GM19239 (cell line): ENCODE measurements around the gene RBM10.

Source experiments
- DNase-seq: peaks from one replicate; pipeline ENCODE4 v3.0.0; 2011; ENCODE audit warnings: low spot score; ENCODE audit not compliant: insufficient read length
- FAIRE-seq: peaks from 2 replicates; lab custom pipeline; 2011; peaks lifted over from hg19 to GRCh38; lab: Jason Lieb, UNC

RBM10 gene

GRCh38 chrX:47191806-47192401 is 46.9 kb downstream of the RBM10 start:
- peak; percentile 44 for FAIRE-seq

GRCh38 chrX:47193475-47194193 is 48.6 kb downstream of the RBM10 start, which contains the start of gene UBA1:
Gene UBA1 (plus strand): TSS chrX:47193829. CDS start chrX:47198803, 4,974 bp downstream.
- FAIRE-seq (peak; percentile 100), DNase-seq (peak; percentile 54)

More at GRCh38 chrX:47191806-47192401, 46.9 kb downstream of the RBM10 start:
- no peak for DNase-seq

DNA sequence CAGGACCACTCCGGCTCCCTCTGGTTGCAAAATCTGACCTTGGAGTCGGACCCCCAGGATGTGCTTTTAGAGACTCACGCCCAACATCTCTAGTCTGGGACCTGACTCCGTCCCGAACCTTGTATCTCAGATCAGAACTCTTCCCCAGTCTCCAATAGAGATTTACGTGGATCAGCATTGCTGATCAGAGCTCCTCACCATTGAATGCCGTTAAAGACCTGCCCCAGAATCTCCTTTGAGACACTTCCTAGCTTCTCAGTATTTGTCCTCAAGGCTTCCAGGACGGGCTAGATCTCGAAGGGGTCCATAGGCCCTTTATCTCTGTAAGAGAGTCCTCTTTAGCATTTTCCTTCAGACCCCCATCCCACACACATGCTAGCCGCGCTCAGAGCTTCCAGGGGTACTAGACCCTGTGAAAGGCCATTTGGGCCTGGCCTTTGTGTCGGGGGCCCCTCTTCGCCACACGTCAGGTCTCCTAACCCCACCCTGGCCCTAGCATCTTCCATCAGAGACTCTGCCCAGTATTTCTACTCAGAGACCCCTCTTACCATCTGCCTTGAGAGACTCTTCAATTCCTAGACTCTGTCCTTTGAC is 49.3 kb downstream of the RBM10 start:
- peak; percentile 66 for FAIRE-seq
- no peak for DNase-seq

DNA sequence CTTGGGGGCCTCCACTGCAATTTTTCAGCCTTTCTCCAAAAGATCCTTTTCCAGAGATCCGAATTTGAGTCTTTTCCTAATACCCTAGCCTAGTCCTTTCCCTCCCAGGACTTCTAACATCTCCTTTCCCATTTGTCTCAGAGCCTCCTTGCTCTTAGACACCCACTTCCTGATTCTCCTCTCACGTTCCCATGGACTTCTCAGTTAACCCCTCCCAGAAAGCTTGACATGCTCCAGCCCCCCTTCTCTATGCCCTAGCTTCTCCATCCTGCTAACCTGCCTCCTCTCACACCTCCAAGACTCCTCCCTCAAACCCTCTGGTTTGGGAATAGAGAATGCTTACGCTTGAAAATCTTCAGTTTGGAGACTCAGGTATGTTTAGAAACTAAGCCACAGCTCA is 51.1 kb downstream of the RBM10 start:
- no peak for FAIRE-seq

GRCh38 chrX:47197526-47197925 is 52.5 kb downstream of the RBM10 start:
- DNase-seq = no peak
- FAIRE-seq = no peak

More for the DNA sequence above, 51.1 kb downstream of the RBM10 start:
- DNase-seq = no peak

DNA sequence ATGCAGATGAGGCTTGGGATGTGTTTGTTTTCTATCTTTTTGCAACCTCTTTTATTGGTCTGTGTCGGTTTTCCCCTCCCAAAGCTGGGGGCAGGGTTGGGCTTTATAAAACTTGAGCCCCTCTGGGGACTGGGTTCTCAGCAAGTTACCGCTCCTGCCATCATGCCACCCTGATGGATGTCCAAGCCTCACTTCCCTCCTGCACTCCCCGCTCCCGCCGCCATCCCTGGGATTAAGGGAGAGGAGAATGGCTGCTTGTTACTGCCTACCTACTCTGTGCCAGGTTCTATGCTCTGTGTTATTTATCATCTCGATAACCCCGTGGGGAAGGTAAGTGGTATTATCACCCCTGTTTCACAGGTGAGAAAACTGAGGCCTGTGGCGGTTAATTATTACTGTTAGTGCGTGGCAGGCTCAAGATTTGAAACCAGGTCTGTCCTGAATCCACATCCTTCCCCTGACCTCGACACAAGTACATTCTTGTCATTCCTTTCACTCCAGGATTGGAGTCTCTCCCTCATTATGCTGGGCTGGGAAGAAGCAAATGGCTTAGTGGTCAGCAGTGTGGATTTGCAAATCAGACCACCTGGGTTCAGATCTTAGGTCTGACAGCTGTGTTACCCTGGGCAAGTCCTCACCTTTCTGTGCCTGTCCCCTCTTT is 53.1 kb downstream of the RBM10 start:
- no peak for FAIRE-seq
- DNase-seq = no peak

- no peak for FAIRE-seq
- no peak for DNase-seq
Observed at GRCh38 chrX:47198687-47199080, 53.7 kb downstream of the RBM10 start.

DNA sequence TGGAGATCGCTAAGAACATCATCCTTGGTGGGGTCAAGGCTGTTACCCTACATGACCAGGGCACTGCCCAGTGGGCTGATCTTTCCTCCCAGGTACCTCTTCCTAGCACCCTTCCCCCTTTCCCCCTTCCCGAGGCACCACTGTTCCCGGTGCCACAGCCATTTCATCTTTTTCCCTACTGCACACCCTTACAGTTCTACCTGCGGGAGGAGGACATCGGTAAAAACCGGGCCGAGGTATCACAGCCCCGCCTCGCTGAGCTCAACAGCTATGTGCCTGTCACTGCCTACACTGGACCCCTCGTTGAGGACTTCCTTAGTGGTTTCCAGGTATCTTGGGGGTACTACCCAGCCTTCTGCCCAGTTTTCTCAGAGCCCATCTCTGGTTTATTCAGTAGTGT is 54.3 kb downstream of the RBM10 start:
- no peak for DNase-seq
- FAIRE-seq = no peak

GRCh38 chrX:47200385-47201150 is 55.5 kb downstream of the RBM10 start:
- FAIRE-seq (no peak), DNase-seq (no peak)

GRCh38 chrX:47201345-47201944 is 56.4 kb downstream of the RBM10 start:
- no peak for FAIRE-seq

DNA sequence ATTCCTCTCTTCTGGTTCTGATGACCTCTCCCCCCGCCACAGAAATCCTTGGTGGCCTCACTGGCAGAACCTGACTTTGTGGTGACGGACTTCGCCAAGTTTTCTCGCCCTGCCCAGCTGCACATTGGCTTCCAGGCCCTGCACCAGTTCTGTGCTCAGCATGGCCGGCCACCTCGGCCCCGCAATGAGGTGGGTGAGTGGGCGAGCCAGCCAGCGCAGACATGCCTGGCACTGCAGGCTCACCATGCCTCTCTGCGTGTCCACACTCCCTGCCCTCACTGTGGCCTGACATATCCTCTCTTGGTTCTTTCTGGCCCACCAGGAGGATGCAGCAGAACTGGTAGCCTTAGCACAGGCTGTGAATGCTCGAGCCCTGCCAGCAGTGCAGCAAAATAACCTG is 57.3 kb downstream of the RBM10 start:
- DNase-seq (no peak), FAIRE-seq (no peak)

More at GRCh38 chrX:47201345-47201944, 56.4 kb downstream of the RBM10 start:
- no peak for DNase-seq

DNA sequence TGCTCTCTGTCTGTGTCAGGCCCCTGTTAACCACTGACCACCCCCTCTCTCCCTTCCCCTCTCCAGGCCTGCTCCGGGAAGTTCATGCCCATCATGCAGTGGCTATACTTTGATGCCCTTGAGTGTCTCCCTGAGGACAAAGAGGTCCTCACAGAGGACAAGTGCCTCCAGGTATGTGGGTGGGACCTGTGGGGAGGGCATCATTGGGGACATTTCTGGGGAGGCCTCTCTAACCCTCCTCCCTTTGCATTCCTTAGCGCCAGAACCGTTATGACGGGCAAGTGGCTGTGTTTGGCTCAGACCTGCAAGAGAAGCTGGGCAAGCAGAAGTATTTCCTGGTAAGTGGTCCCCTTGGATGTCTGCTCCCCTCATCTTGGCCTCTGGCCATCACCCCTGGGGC is 57.9 kb downstream of the RBM10 start:
- no peak for FAIRE-seq

DNA sequence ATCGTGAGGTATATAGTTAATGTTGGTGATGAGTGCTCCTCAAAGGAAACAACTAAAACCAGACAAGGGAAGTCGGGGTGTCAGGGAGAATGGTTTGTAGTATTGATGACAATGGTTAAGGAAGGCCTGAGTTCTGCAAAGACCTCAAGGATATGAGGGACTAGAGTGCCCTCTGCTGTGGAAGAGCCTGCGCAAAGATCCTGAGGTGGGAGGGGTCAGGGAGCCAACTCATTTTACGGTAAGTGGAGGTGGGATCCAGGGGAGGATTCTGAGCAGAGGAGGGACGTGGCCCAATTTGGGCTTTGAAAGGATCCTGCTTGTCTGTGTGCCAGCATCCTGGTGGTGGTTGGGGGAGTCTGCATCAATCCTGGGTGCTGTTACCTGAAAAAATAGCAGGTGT is 59.9 kb downstream of the RBM10 start:
- no peak for DNase-seq
- no peak for FAIRE-seq

More for the DNA sequence above, 57.9 kb downstream of the RBM10 start:
- no peak for DNase-seq

- no peak for DNase-seq
- FAIRE-seq = no peak
Observed at GRCh38 chrX:47206316-47206715, 61.3 kb downstream of the RBM10 start.

GRCh38 chrX:47208108-47208507 is 63.1 kb downstream of the RBM10 start:
- FAIRE-seq = no peak
- DNase-seq = no peak

GRCh38 chrX:47209508-47210238 is 64.7 kb downstream of the RBM10 start:
- no peak for DNase-seq
- no peak for FAIRE-seq

- no peak for FAIRE-seq
Observed at GRCh38 chrX:47210661-47211425, 65.8 kb downstream of the RBM10 start.

More at GRCh38 chrX:47210661-47211425, 65.8 kb downstream of the RBM10 start:
- no peak for DNase-seq
